ENCODE data around the gene PTK7. TPM values are rescaled to one million over a fixed set of nuclear protein-coding genes. Genes with fewer than 3 reads are reported as not detected.
"Not testable (repeated sequence)": the region's sequence is repeated elsewhere in the genome, so short reads cannot be mapped to it uniquely, and the experiment has no call there.

PTK7 gene
- total RNA-seq, 1 donor from 2014 or later: 38.9 TPM

DNA sequence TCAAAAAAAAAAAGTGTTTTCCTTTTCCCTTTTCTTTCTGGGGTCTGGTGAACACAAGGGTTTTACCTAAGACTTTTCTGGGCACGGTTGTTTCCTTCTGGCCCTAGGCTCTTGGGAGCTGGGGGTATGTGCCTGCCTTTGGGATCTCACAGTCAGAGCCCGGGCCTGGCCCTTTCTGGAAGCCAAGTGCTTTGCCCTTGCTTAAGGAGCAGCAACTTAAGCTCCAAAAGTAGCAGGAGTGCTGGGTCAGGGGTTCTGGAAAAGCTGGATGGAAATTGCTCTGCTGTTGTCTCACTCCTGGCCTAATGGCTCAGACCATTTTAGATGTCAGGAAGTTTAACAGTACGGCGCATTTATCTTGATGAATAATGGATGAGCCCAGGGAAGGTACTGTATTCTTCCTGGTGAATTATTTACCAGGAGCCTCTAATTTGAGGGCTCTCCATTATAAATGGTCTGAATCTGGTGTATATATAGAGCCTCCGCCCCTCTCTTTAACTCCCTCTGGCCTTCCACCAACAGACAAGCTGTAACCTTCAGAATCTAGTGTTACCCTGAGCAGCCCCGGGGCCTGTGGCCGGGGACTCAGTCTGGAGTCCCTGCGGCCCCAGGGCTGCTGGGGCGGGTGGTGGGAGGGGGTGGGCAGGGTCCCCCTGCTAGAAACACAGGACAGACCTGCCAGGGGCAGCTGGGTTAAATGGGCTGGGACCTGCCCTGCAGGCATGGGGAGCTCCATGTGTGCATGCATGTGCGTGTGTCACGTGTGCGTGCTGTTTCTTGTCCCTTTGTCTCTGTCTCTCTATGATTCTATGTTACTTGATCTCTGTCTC, 37.5 kb downstream of the PTK7 start:
- no peak for DNase-seq (ENCODE audit: low read depth)

DNA sequence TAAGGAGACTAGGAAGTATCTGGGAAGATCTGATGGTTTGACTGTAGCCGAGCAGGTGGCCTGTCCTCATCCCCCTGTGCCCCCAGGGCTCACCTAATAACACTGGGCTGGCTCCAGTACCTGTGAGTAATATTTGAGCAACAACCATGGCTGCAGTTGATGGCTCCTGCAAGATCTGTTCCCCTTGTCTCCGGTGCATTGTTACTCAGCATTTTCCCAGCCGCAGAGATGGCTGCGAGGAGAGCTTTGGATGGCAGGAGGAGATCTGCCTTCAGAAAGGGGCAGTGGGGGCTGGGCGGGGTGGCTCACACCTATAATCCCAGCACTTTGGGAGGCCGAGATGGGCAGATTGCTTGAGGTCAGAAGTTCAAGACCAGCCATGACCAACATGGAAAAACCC, 39.3 kb downstream of the PTK7 start:
- DNase-seq (ENCODE audit: low read depth): no peak

DNA sequence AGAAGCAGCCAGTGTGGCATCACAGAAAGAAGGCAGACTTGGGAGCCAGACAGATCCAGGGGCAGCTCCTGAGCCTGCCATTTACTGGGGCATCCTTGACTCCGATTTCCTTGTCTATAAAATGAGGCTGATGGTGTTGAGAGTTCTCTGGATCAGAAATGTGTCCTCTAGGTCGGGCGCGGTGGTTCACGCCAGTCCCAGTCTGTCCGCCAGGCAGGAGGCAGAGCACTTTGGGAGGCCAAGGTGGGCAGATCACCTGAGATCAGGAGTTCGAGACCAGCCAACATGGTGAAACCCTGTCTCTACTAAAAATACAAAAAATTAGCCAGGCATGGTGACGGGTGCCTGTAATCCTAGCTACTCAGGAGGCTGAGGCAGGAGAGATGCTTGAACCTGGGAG, 41.4 kb downstream of the PTK7 start:
- DNase-seq (ENCODE audit: low read depth): not testable (repeated sequence)

DNA sequence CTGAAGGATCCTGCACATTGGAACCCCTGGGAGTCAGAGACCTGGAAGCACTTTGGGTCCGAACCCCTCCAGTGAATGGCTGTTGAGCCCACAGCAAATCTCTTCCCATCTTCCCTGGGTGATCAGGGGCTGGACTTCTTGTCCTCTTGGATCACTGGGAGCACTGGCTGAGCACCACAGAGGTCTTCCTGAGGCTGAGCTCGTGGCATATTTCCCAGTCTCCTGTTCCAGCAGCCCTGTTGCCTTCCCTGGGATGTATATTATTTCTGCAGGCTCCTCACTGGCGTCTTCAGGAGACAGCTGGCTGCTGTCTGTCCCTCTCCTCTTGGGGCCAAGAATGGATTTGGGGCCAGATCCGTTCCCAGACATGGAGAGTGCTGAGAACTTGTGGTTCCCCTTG, 43.4 kb downstream of the PTK7 start:
- no peak for DNase-seq (ENCODE audit: low read depth)

DNA sequence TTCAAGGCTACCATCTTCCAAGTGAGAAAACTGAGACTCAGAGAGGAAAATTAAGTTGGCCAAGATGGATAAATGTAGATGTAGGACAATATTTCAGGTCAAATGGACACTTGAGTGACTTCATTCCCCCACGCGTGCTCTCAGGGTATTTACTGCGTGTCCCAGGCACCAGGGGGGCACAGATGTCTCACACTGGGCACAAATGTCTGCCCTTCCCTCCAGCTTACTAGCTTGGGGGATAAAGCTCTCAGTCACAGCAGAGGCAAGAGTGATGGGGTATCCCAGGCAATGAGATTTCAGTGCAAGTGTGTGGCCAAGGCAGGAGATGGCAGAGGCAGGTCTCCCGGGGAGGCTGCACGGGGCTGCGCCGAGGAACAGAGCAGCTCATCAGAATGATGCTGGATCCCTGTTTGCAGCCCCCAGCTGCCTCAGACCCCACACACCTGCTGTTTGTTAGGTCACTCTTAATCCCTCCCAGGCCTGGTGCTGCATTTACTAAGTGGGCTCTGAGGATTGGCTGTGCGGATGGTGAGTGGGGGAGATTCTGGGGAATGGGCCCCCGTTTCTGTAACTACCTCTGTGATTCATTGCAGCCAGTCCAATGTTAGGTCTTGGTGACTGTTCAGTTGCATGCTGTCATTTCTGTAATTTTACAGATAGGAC, 44.1 kb downstream of the PTK7 start:
- DNase-seq (ENCODE audit: low read depth): no peak

DNA sequence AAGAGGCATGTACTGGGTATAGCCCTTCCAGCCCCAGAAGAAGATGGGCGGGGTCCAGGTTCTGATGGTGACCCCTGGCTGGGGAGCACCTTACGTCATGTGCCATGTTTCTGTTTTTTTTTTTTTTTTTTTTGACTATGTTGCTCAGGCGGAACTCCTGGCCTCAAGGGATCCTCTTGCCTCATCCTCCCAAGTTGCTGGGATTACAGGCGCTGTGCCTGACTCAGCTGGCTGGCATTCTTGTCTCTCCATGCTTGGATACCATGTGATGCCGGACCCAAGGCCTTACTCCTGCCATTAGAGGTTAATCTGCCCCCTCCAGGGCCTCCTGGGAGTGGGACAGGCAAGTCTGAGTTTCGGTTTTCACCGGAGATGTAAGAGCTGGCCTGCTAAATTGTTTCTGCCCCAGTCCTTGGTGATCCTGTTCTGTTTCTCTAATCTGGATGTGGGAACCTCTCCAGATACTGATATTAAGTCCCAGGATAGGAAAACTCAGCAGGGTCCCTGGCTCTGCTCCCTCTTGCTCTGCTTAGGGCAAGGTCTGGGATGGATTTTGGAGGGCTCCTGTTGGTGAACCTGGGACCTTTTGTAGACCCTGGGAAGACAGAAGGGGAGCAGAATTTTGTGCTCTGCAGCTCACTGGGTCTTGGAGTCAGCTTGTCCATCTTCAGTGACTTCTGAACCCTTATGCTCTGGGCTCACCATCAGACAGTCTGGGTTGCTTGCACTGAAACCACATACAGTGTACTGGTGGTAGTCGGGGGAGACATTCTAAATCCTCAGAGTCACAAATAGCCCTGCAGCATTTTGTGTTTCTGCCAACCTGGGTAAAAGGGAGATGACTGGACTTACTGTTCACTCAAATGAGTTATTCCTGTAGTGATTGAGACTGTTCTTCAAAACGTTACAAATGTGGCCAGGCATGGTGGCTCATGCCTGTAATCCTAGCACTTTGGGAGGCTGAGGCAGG, 45.1 kb downstream of the PTK7 start:
- peak; percentile 97 for DNase-seq (ENCODE audit: low read depth)

DNA sequence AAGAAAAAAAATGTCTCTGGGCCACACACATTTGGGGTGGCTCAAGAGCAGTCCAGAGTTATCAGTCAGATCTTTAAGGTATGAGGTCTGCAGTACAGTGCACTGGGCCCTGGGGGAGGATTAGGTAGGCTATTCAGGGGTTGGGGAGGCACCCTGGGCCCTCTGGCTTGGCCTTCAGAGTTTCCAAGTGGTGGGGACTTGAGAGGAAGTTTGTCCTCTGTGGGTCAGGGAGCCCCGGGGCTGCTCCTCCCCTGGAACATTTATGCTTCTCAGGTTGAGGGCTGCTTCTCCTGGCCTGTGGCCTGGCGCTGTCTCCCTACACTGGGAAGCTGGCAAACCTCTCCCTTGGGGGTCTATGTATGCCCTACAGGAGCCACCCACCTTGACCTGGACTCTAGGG, 46.0 kb downstream of the PTK7 start:
- DNase-seq (ENCODE audit: low read depth): no peak

DNA sequence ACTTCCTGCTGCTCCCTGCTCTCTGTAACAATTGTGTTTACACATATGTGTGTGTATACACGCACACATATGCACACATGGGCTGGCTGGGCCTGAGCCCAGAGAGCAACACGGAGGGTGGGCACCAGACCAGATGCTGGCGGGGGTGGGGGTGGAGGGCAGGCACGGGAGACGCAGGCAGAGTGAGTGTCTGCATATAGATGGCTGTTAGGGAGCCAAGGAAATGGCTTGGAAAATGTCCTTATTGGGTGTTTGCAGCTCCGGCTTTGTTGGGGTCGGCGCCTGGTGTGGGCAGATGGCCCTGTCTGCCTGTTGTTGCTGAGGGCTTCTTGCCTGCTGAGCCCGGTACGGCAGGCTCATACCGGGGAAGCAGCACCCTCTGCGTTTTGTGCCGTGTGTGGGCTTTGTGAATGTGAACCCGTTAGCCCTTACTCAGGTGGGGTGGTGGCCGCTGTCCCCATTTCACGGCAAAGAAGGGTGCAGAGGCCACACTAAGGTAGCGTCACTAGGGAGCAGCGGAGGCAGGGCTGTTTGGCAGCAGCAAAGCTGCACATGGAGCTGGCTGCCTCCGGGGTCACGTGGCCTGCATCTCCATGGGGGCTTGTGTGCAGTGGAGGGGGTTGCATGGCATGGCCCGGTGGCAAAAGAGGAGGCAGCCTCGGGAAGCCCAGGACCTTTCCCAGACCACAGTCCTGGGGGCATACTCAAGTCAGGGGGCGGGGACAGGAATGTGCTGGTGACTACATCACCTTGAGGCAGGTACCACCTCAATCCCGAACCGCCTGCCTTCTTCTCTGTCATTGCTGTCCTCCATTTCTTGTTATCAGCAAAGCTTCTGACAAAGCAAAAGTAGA, 47.6 kb downstream of the PTK7 start:
- DNase-seq (ENCODE audit: low read depth): no peak

DNA sequence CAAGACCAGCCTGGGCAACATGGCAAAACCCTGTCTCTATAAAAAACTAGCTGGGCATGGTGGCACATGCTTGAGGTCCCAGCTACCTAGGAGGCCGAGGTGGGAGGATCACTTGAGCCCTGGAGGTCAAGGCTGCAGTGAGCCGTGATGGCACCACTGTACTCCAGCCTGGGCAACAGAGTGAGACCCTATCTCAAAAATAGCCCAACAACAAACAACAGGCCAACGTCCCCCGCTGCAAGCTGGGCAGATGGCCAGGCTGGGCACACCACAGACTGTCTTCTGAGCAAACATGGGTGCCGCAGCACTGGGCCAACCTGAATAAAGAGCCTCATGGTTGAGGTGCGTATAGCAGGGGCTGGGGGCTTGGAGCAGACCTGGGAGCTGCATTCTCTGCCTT, 48.4 kb downstream of the PTK7 start:
- DNase-seq (ENCODE audit: low read depth): no peak

DNA sequence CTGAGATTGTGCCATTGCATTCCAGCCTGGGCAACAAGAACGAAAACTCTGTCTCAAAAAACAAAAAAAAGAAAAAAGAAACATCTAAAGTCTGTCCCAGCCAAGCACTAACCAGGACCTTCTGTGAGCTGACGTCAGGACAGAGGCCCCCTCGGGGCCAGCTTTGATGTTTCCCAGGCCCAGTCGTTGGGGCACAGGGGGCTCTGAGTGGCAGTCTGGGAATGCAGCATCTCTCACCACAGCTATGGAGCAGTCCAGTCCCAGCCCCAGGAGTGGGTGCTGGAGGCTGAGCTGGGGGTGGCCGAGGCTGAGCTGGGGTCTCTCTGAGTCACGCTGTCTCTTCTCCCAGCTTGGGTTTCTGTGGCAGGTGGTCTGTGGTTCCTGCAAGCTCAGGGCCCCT, 49.0 kb downstream of the PTK7 start:
- peak; percentile 71 for DNase-seq (ENCODE audit: low read depth)

DNA sequence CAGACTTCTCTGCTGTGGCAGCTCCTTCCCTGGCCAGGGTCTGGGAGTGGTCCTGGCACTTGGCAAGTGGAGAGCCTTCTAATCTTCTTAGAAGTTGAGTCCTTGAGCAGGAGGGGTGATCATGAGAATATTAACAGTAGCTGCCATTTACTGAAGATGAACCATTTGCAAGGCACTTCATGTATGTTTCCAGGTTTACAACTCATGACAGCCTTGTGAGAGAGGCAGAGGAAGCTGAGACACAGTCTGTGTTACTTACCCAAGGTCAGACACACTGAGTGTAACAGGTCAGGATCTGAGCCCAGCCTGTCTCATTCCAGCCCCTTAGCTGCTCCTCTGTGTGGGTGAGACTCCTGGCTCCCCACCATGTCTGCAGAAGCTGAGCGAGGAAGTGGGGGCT, 49.4 kb downstream of the PTK7 start:
- no peak for DNase-seq (ENCODE audit: low read depth)

DNA sequence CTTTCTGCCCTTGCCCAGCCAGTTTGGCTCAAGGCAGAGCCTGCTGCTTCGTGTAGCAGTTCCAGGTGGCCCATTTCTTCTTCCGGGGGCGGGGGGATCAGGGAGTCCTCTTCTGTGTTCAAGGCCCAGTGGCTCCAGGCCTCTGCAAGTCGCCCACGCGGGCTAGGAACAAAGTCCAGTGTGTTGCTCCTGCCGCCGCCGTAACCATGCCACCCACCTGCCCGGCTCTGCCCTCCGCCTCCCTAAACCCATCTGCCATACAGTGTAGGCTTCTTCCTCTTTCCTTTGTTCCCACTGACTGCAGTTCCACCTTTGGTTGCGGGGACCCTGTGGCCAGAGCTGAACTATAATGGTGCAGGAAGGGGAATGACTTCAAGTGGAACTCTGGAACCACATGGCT, 51.1 kb downstream of the PTK7 start:
- DNase-seq (ENCODE audit: low read depth): no peak

DNA sequence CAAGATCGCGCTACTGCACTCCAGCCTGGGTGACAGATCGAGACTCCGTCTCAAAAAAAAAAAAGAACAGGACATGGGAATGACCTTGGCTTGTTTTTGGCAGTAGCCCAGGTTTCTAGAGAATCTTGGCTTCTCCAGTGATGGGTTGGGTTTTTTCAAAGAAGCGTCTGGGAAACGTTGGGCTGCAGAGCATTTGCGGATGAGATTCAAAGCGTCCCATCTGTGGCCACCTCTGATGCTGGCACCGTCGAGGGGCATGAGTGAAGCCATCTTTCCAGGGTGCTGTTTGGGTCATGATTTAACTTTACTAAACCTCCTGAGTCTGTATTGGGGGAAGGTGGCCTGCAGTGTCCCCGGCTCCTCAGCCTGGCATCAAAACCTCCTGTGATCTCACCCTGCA, 51.8 kb downstream of the PTK7 start:
- DNase-seq (ENCODE audit: low read depth): no peak

DNA sequence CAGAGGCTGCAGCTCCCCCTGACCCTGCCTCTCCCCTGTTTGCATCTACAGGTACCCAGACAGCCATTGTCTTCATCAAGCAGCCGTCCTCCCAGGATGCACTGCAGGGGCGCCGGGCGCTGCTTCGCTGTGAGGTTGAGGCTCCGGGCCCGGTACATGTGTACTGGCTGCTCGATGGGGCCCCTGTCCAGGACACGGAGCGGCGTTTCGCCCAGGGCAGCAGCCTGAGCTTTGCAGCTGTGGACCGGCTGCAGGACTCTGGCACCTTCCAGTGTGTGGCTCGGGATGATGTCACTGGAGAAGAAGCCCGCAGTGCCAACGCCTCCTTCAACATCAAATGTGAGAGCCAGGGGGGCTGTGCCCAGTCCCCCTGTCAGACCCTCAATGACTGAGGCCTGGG, 52.8 kb downstream of the PTK7 start:
- peak; percentile 63 for DNase-seq (ENCODE audit: low read depth)

DNA sequence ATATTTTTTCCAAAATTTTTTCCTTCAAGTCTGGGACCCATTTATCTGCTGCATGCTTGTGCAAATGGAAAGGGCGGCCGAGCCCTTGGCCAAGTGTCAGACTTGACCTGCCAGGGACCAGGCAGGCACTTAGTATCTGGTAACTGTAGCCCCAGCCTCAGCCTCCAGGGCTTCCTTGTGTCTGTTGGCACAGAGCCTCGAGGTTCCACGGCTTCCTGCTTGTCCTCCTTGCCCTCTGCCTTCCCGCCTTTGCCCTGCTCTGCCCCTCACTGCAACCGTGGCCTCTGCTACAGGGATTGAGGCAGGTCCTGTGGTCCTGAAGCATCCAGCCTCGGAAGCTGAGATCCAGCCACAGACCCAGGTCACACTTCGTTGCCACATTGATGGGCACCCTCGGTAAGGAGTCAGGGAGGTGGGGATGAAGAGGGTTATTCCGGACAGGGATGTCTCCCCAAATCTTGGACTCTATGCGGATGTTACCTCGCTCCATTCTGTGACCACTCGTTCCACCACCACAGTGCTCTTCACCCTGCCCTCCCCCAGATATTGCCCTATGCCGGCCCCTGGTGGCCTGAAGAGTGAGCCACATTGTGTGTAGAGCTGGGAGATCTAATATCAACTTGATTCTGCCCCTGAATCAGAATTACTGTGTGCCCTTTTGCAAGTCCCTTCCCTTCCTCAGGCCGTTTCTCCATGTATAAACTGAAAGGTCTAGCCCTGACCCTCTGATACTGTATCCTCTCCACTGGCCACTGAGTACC, 53.5 kb downstream of the PTK7 start:
- DNase-seq (ENCODE audit: low read depth): peak; percentile 73

DNA sequence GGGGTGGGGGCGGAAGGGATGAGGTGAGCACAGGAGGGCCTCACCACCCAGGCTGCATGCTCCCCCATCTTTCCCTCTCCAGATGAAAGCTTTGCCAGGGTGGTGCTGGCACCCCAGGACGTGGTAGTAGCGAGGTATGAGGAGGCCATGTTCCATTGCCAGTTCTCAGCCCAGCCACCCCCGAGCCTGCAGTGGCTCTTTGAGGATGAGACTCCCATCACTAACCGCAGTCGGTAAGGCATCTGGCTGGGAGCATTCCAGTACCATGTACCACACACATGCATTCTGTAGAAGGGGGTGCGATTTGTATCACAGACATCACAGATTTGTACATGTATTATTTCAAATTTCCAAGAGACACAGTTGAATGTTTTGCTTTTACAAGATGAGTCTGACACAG, 54.3 kb downstream of the PTK7 start:
- DNase-seq (ENCODE audit: low read depth): no peak

DNA sequence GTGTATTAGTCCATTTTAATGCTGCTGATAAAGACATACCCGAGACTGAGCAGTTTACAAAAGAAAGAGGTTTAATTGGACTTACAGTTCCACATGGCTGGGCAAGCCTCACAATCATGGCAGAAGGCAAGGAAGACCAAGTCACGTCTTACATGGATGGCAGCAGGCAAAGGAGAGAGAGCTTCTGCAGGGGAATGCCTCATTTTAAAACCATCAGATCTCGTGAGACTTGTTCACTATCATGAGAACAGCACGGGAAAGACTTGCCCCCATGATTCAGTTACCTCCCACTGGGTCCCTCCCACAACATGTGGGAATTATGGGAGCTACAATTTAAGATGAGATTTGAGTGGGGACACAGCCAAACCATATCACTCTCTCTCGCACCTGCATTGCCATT, 55.3 kb downstream of the PTK7 start:
- DNase-seq (ENCODE audit: low read depth): not testable (repeated sequence)

DNA sequence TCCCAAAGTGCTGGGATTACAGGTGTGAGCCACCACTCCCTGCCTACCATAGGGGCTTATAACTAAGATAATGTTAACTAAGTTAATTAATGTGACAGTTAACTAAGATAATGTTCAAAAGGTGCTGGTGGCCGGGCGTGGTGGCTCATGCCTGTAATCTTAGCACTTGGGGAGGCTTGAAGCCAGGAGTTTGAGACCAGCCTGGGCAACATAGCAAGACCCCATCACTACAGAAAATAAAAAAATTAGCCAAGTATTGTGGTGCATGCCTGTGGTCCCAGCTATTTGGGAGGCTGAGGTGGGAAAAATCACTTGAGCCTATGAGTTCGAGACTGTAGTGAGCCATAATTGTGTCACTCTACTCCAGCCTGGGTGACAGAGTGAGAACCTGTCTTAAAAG, 62.2 kb downstream of the PTK7 start:
- no peak for DNase-seq (ENCODE audit: low read depth)

DNA sequence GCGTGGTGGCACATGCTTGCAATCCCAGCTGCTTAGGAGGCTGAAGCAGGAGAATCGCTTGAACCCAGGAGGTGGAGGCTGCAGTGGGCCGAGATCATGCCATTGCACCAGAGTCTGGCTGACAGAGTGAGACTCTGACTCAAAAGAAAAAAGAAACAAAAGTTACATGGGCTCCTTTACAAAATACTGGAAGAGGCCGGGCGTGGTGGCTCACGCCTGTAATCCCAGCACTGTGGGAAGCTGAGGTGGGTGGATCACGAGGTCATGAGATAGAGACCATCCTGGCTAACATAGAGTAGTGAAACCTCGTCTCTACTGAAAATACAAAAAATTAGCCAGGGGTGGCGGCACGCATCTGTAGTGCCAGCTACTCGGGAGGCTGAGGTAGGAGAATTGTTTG, 63.9 kb downstream of the PTK7 start:
- DNase-seq (ENCODE audit: low read depth): not testable (repeated sequence)

DNA sequence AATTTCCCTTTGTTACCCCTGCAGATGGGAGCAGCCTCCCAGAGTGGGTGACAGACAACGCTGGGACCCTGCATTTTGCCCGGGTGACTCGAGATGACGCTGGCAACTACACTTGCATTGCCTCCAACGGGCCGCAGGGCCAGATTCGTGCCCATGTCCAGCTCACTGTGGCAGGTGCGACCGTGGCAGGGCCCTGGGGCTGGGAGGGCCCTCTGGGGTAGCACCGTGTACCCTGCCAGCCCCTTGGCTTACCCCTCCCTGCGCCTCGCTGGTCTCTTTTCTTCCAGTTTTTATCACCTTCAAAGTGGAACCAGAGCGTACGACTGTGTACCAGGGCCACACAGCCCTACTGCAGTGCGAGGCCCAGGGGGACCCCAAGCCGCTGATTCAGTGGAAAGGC, 65.5 kb downstream of the PTK7 start:
- no peak for DNase-seq (ENCODE audit: low read depth)
